Breast epithelium (tissue), 3 donors: ENCODE data around the gene ATG10.

Experiments used
- CTCF ChIP-seq, 3 donors: fragments of 450-650 bp; IDR thresholded peaks; one replicate each; pipeline ENCODE4 v1.5.1; 2016 to 2017; ENCODE audit warnings: antibody characterized with exemption in 3 of 3, mild to moderate bottlenecking in 3 of 3, moderate library complexity in 3 of 3
- POLR2AphosphoS5 ChIP-seq, 3 donors: sonication (generic); formaldehyde crosslinking; IDR thresholded peaks; one replicate each; pipeline ENCODE4 v1.6.1; 2017; ENCODE audit warnings: antibody characterized with exemption in 3 of 3

DNA sequence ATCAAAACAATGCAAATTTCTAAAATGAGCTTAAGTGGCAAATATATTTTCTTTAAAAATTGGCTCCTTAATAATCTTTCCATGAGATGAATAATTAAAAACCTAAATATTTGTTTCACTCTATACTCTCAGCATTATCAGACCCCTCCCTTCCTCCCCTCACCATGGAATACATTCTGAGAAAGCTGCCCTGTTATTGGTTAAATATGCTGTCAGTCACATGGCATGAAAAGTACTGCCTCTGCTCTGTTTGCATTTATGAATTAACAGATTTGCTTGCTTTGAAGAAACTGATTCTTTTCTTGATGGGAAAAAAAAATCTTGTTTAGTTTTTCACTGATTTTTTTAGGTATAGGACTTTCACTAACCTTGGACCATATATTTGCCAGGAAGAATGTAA, 323.3 kb downstream of the ATG10 start:
- no peak for TF ChIP-seq CTCF (IDR thresholded peaks at IDR 0.05)
- no peak for TF ChIP-seq POLR2AphosphoS5 (IDR thresholded peaks at IDR 0.05)
